DMS53 treated with DMSO at 0.1 percent for 48 hours (cell line): ENCODE data around the gene DYNC2LI1.
"Not testable (repeated sequence)": the region's sequence is repeated elsewhere in the genome, so short reads cannot be mapped to it uniquely, and the experiment has no call there.

Source experiments
- DNase-seq: peaks from one replicate; lab custom pipeline; 2025; ENCODE audit not compliant: unreplicated experiment; lab: John Stamatoyannopoulos, UW

Gene DYNC2LI1

GRCh38 chr2:43773876-43774613, at the start of gene DYNC2LI1:
TSS of gene DYNC2LI1 (plus strand) at chr2:43774039. CDS start at chr2:43774139, 100 bp downstream.
- DNase-seq = peak; percentile 96

- DNase-seq = no peak
These were observed 48.9 kb upstream of the DYNC2LI1 start for GRCh38 chr2:43724728-43725526.

GRCh38 chr2:43725711-43726246, 48.1 kb upstream of the DYNC2LI1 start:
- no peak for DNase-seq

- DNase-seq = not testable (repeated sequence)
These were observed 46.7 kb upstream of the DYNC2LI1 start for GRCh38 chr2:43726961-43727633.

GRCh38 chr2:43727634-43728014, 46.2 kb upstream of the DYNC2LI1 start:
- DNase-seq = no peak

GRCh38 chr2:43729491-43730174, 44.2 kb upstream of the DYNC2LI1 start:
- DNase-seq = no peak

GRCh38 chr2:43731211-43731610, 42.6 kb upstream of the DYNC2LI1 start:
- no peak for DNase-seq

GRCh38 chr2:43736637-43737036, 37.2 kb upstream of the DYNC2LI1 start:
- no peak for DNase-seq

GRCh38 chr2:43737097-43737854, 36.6 kb upstream of the DYNC2LI1 start:
- no peak for DNase-seq

- no peak for DNase-seq
These were observed 36.0 kb upstream of the DYNC2LI1 start for GRCh38 chr2:43737855-43738254.

- DNase-seq = no peak
These were observed 35.6 kb upstream of the DYNC2LI1 start for GRCh38 chr2:43738257-43738656.

GRCh38 chr2:43743706-43744105, 30.1 kb upstream of the DYNC2LI1 start:
- no peak for DNase-seq

GRCh38 chr2:43745457-43745856, 28.4 kb upstream of the DYNC2LI1 start:
- no peak for DNase-seq

- DNase-seq = no peak
These were observed 25.5 kb upstream of the DYNC2LI1 start for GRCh38 chr2:43748333-43748732.

GRCh38 chr2:43749583-43749982, 24.3 kb upstream of the DYNC2LI1 start:
- DNase-seq = no peak

GRCh38 chr2:43751476-43751990, 22.3 kb upstream of the DYNC2LI1 start:
- no peak for DNase-seq

- DNase-seq = no peak
These were observed 21.5 kb upstream of the DYNC2LI1 start for GRCh38 chr2:43752302-43752701.

- DNase-seq = no peak
These were observed 19.7 kb upstream of the DYNC2LI1 start for GRCh38 chr2:43754180-43754579.

- no peak for DNase-seq
These were observed 15.1 kb upstream of the DYNC2LI1 start for GRCh38 chr2:43758739-43759138.

- DNase-seq = no peak
These were observed 14.6 kb upstream of the DYNC2LI1 start for GRCh38 chr2:43759195-43759594.
